GM18907 (cell line): ENCODE data around the gene ST7.
"Not testable (repeated sequence)": the region's sequence is repeated elsewhere in the genome, so short reads cannot be mapped to it uniquely, and the experiment has no call there.

Experiments
- ATAC-seq: cut with Tn5 transposase; IDR thresholded peaks from one replicate; pipeline ENCODE4 v1.9.1; 2021; ENCODE audit warnings: mild to moderate bottlenecking, moderate library complexity; ENCODE audit not compliant: unreplicated experiment

Gene ST7

GRCh38 chr7:117021366-117021765 is 68.1 kb downstream of the ST7 start:
- ATAC-seq = no peak

DNA sequence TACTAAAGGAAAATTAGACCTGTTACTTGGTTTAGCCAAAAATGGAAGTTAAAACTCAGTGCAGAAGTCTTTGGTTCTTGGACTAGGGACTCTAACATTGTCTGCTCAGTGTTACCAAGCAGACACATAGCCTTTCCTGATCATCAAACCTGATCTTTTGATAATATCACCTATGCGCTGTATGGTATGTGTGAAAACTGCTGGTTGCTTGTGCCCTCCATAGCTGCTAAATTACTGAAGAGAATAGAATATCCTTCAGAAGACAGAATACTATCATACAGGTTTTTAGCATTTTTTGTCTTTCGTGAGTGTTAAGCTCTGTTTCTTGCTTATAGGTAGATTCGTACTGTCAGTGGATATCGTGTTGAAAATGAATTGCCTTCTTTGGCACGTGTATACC is 68.7 kb downstream of the ST7 start:
- ATAC-seq = no peak

- peak; percentile 40 for ATAC-seq
Measured at GRCh38 chr7:117023325-117023854, 70.1 kb downstream of the ST7 start.

DNA sequence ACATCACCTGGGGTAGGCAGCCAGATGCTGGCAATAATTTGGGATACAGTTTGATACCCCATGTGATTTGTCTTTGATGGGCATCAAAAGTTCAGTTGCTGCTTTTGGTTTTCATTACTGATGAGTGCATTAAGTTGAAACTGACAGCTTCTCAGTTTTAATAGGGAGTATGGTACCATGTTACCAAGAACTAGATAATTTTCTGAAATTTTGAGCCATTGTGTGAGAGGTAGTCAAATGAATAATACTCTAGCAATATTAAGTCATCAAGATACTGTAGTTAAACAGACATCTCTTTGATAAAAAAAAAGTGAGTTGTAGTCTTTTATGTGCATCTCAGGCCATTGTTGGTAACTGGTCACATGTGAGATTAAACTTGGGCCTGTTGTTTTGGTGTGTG is 71.5 kb downstream of the ST7 start:
- ATAC-seq = no peak

DNA sequence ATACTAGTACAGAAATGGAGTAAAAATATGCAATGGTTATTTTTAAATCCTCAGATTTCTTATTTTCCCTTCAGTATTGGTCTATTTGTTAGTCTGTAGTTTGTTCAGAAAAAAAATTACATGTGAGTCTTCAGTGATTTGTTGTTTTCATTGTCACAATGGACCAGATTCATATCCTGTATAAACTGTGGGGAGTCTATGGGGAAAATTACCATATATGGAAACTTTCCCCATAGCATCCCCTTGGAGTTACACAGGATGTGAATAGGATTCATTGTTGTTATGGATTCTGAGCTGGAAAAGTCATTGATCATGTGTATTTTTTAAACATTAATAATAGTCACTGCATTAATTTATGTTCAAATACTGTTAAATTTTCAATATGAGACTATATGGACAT is 72.6 kb downstream of the ST7 start:
- no peak for ATAC-seq

DNA sequence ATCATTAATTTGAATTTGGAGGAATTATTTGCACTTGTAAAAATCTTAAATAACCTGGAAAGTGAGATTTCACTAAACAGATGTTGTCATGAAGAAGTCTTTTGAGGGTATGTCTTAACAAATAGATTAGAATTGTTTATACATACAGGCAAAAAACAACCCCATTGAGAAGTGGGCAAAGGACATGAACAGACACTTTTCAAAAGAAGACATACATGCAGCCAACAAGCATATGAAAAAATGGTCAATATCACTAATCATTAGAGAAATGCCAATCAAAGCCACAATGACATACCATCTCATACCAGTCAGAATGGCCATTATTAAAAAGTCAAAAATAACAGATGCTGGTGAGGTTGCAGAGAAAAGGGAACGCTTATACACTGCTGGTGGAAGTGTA is 77.0 kb downstream of the ST7 start:
- ATAC-seq = not testable (repeated sequence)

DNA sequence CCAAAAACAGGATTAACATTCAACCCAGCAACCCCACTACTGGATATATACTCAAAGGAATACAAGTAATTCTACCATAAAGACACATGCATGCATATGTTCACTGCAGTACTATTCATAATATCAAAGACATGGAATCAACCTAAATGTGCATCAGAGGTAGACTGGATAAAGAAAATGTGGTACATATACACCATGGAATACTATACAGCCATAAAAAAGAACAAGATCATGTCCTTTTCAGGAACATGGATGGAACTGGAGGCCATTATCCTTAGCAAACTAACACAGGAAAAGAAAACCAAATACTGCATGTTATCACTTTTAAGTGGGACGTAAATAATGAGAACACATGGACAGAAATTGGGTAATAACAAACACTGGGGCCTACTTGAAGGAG is 77.5 kb downstream of the ST7 start:
- ATAC-seq = not testable (repeated sequence)

GRCh38 chr7:117032810-117033209 is 79.5 kb downstream of the ST7 start:
- ATAC-seq = no peak

- no peak for ATAC-seq
Measured at GRCh38 chr7:117034851-117035464, 81.7 kb downstream of the ST7 start.

GRCh38 chr7:117035465-117035862 is 82.2 kb downstream of the ST7 start:
- no peak for ATAC-seq

DNA sequence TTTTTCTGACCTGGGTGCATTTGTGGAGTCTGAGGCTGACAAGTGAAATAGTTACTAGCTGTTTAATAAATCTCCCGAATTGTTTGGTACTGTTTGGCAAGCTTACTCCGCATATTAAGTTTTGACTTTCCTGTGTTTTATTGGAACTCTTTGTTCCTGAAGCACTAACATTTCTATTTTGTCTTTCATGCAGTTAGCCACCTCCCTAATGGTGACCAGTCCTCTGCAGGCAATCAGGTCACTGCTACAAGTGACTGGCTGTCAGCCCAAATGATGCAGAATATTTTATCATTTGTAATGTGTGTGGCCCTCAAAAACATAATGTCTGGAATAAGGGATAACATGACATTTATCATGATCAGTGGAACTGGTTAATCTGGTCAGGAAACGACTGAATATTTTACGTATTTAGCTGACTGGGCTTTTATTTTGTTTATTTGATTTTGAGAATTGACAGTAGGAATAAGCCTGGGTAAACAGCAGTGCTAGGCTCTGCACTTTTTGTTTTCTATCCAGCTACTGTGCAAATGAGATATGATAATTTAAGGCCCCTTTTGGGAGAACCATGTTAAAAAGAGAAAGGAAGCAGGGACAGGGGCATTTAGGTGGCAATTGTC is 82.9 kb downstream of the ST7 start:
- ATAC-seq = no peak

- ATAC-seq = no peak
Measured at GRCh38 chr7:117036836-117037235, 83.5 kb downstream of the ST7 start.

GRCh38 chr7:117038408-117038807 is 85.1 kb downstream of the ST7 start:
- ATAC-seq = no peak

- ATAC-seq = peak; percentile 91
Measured at GRCh38 chr7:117041007-117041406, 87.7 kb downstream of the ST7 start.

DNA sequence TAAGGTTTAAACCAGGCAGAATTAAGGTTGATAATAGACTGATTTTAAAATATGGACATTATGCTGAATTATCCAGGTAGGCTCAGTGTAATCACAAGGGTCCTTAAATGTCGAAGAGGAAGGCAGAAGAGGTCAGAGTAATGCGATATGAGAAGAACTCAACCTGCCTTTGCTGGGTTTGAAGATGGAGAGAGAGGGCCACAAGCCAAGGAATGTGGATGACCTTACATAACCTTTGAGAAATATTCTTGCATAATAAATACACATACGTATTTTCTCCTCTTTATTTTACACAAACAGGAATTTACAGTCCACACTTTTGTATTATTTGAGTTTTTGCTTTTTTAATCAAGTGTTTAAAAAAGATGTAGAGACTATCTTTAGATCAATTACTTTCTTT is 88.5 kb downstream of the ST7 start:
- no peak for ATAC-seq

DNA sequence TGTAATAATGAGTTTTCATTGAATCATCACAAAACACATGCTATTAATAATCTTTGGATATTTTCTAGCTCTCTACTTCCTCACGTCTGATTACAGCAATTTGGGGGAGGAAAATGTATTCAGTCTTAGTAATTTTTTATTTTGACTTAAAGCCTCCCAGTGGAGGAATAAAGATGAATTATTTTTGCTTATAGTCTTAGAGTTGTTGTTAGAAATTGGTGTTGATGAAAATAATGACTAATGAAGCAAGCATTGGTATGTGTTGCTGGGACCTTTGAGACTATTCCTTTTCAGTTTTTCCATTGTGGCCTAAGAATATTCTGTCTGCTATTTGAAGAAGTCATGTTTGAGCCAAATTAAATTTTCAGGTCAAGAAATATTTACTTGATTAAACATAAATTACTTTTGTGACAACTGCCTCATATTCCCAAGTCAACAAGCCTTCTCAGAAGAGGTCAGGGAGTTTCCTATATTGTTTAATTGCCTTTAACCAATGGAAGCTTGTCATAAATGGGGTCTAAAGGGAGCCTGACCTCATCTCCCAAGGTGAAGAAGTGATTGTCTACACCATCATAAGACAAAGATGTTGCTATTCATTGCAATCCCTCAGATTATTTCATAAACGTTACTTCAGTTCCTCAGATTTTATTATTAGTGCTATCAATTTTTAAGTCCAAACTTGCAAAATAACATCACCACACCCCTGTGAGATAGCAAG is 90.0 kb downstream of the ST7 start:
- no peak for ATAC-seq

- no peak for ATAC-seq
Measured at GRCh38 chr7:117044664-117045063, 91.4 kb downstream of the ST7 start.

- ATAC-seq = no peak
Measured at GRCh38 chr7:117045927-117046710, 92.8 kb downstream of the ST7 start.

- ATAC-seq = no peak
Measured at GRCh38 chr7:117047496-117047895, 94.2 kb downstream of the ST7 start.

GRCh38 chr7:117048114-117048866 is 95.0 kb downstream of the ST7 start:
- ATAC-seq = no peak

GRCh38 chr7:117048882-117049281 is 95.6 kb downstream of the ST7 start:
- no peak for ATAC-seq
